Gastroesophageal sphincter (tissue), 4 donors: ENCODE results near the gene RXRG. TPM values are rescaled to one million over a fixed set of nuclear protein-coding genes. Genes with fewer than 3 reads are reported as not detected.
A peak's percentile ranks its signal among the peaks of the same experiment; 100 is the strongest.

Source experiments
- ATAC-seq: fragments of 150-250 bp; one replicate; pipeline ENCODE4 v1.9.1; 2016; ENCODE audit warnings: mild to moderate bottlenecking, moderate library complexity
- H3K27ac ChIP-seq, 4 donors: fragments of 200-600 bp; sonication (generic) in 3 of 4; 1 replicate in 3 of 4; 2 replicates in 1 of 4; pipeline ENCODE4 v1.5.1; 2016 to 2019
- H3K27me3 ChIP-seq: fragments of 200-600 bp; sonication (generic); one replicate; pipeline ENCODE4 v1.5.1; 2019
- H3K36me3 ChIP-seq, 2 donors: fragments of 200-600 bp; sonication (generic); one replicate each; pipeline ENCODE4 v1.5.1; 2019; ENCODE audit warnings: control low read depth in 1 of 2
- H3K4me1 ChIP-seq, 3 donors: fragments of 200-600 bp; sonication (generic); 1 replicate in 2 of 3; 2 replicates in 1 of 3; pipeline ENCODE4 v1.5.1; 2016 to 2019; ENCODE audit warnings: control low read depth in 2 of 3
- H3K4me3 ChIP-seq, 2 donors: fragments of 200-600 bp; sonication (generic); one replicate each; pipeline ENCODE4 v1.5.1; 2019; ENCODE audit warnings: mild to moderate bottlenecking in 1 of 2, moderate library complexity in 1 of 2
- H3K9me3 ChIP-seq, 3 donors: fragments of 200-600 bp; sonication (generic); one replicate each; pipeline ENCODE4 v1.5.1; 2017 to 2019; ENCODE audit warnings: control low read depth in 2 of 3
- CTCF ChIP-seq, 4 experiments: fragments of 200-600 bp in 2 of 4; fragments of 450-650 bp in 2 of 4; sonication (generic) in 1 of 4; IDR thresholded peaks; one replicate each; pipeline ENCODE4 v1.5.1; 2017 to 2019; ENCODE audit warnings: antibody characterized with exemption in 4 of 4, mild to moderate bottlenecking in 2 of 4, moderate library complexity in 2 of 4
- EP300 ChIP-seq: sonication (generic); formaldehyde crosslinking; IDR thresholded peaks from one replicate; pipeline ENCODE4 v1.6.1; 2017; ENCODE audit warnings: antibody characterized with exemption, mild to moderate bottlenecking
- POLR2A ChIP-seq, 2 donors: fragments of 450-650 bp; IDR thresholded peaks; one replicate each; pipeline ENCODE4 v1.6.1; 2017; ENCODE audit warnings: antibody characterized with exemption in 2 of 2, mild to moderate bottlenecking in 2 of 2, moderate library complexity in 1 of 2
- POLR2AphosphoS5 ChIP-seq: sonication (generic); formaldehyde crosslinking; IDR thresholded peaks from one replicate; pipeline ENCODE4 v1.6.1; 2017; ENCODE audit warnings: antibody characterized with exemption
- WGBS, 2 donors: methylation state at CpG; one replicate each; pipeline ENCODE4 v1.1.5; 2018; ENCODE audit warnings: low coverage in 1 of 2; 5-methylcytosine and 5-hydroxymethylcytosine counted together
- total RNA-seq, 4 donors: library from RNA; depleted of rRNA; stranded (reverse); fragments of >200 nt; gene quantifications; one replicate each; pipeline ENCODE4 v1.1.0, GENCODE V29; 2016

Gene RXRG
- total RNA-seq, 4 donors from 2014 or later = 2.4 to 6.4 (median 2.7) TPM

GRCh38 chr1:165389609-165390008 lies 55.3 kb downstream of the RXRG start:
- Histone ChIP-seq H3K36me3 (no peaks in the 10 kb centered on the region), H3K27me3 (no peaks in the 10 kb centered on the region), H3K27ac (no peak overlapping the region), H3K9me3 (no peaks in the 10 kb centered on the region), H3K4me3 (no peak overlapping the region), H3K4me1 (peaks cover 0 to 11% (median 0%) of the 10 kb centered on the region in 3 donors)
- ATAC-seq = no peak
- WGBS, 2 donors = 84 to 86% methylated on average over 1 to 2 of the region's 2 CpGs
- TF ChIP-seq CTCF (IDR thresholded peaks at IDR 0.05) (no peak), EP300 (no peak), POLR2A (IDR thresholded peaks at IDR 0.05) (no peak), POLR2AphosphoS5 (no peak)

GRCh38 chr1:165387961-165388360 lies 57.0 kb downstream of the RXRG start:
- Histone ChIP-seq H3K27me3 (no peaks in the 10 kb centered on the region), H3K4me1 (peaks cover 0 to 16% (median 4%) of the 10 kb centered on the region in 3 donors)
- WGBS, 2 donors = 46 to 79% methylated on average over 2 of the region's 2 CpGs

GRCh38 chr1:165387505-165387904 lies 57.4 kb downstream of the RXRG start:
- 55 to 89% methylated on average over 1 to 2 of the region's 2 CpGs for WGBS, 2 donors
- no peak overlapping the region for H3K27ac ChIP-seq
- H3K4me3 ChIP-seq = no peak overlapping the region
- TF ChIP-seq POLR2AphosphoS5 (no peak), EP300 (no peak), POLR2A (IDR thresholded peaks at IDR 0.05) (no peak), CTCF (IDR thresholded peaks at IDR 0.05) (no peak)
- no peaks in the 10 kb centered on the region for H3K27me3 ChIP-seq
- no peaks in the 10 kb centered on the region for H3K36me3 ChIP-seq
- no peak for ATAC-seq
- peaks cover 0 to 17% (median 4%) of the 10 kb centered on the region in 3 donors for H3K4me1 ChIP-seq
- no peaks in the 10 kb centered on the region for H3K9me3 ChIP-seq

More at GRCh38 chr1:165387961-165388360, 57.0 kb downstream of the RXRG start:
- H3K4me3 ChIP-seq = no peak overlapping the region
- H3K36me3 ChIP-seq = no peaks in the 10 kb centered on the region
- H3K9me3 ChIP-seq = no peaks in the 10 kb centered on the region
- TF ChIP-seq EP300 (no peak), CTCF (IDR thresholded peaks at IDR 0.05) (no peak), POLR2A (IDR thresholded peaks at IDR 0.05) (no peak), POLR2AphosphoS5 (no peak)
- H3K27ac ChIP-seq = no peak overlapping the region
- ATAC-seq = no peak

- Histone ChIP-seq H3K27ac (peak overlapping the region in 3 of 4 donors; percentile 66 to 76 (median 70)), H3K4me3 (no peak overlapping the region), H3K36me3 (no peaks in the 10 kb centered on the region), H3K4me1 (peaks cover 0 to 18% (median 4%) of the 10 kb centered on the region in 3 donors), H3K27me3 (no peaks in the 10 kb centered on the region), H3K9me3 (no peaks in the 10 kb centered on the region)
- TF ChIP-seq CTCF (IDR thresholded peaks at IDR 0.05) = no peak
- TF ChIP-seq POLR2AphosphoS5 = no peak
- no peak for TF ChIP-seq POLR2A (IDR thresholded peaks at IDR 0.05)
- TF ChIP-seq EP300 = no peak
- no peak for ATAC-seq
- WGBS, 2 donors = 0 to 67% methylated on average over 1 of the region's 5 CpGs
Measured at GRCh38 chr1:165383599-165384405, 61.1 kb downstream of the RXRG start.

- 0 to 30% methylated on average over 1 to 6 of the region's 6 CpGs for WGBS, 2 donors
Measured at GRCh38 chr1:165383067-165383466, 61.9 kb downstream of the RXRG start.

More at GRCh38 chr1:165383067-165383466, 61.9 kb downstream of the RXRG start:
- Histone ChIP-seq H3K27ac (peak overlapping the region in 3 of 4 donors; percentile 66 to 76 (median 70)), H3K4me3 (no peak overlapping the region), H3K9me3 (no peaks in the 10 kb centered on the region), H3K36me3 (no peaks in the 10 kb centered on the region), H3K4me1 (peaks cover 0 to 18% (median 4%) of the 10 kb centered on the region in 3 donors), H3K27me3 (no peaks in the 10 kb centered on the region)
- TF ChIP-seq POLR2AphosphoS5 (peak; percentile 57), POLR2A (IDR thresholded peaks at IDR 0.05) (no peak)
- ATAC-seq = peak; percentile 97
